Natural killer cell treated with Interleukin-12 subunit alpha and Interleukin-12 subunit beta and Interleukin-15 and Interleukin-18, amount 100 ng/mL, for 72 hours (primary cell): ENCODE results near the gene MTHFD1L. TPM values are rescaled to one million over a fixed set of nuclear protein-coding genes. Genes with fewer than 3 reads are reported as not detected.

Source experiments
- ATAC-seq, 2 donors: fragments of 150-1000 bp; cut with Tn5 transposase in 1 of 2; sonication (Bioruptor Pico), chemical (Tn5 transposase) in 1 of 2; 2 replicates each; pipeline ENCODE4 v1.10.0; 2021
- DNase-seq: peaks from one replicate; pipeline ENCODE4 v3.0.0; 2022; ENCODE audit warnings: low spot score
- H3K27ac Mint-ChIP-seq, 2 donors: 1 replicate in 1 of 2; 2 replicates in 1 of 2; pipeline ENCODE4 v1.8.0; 2022; ENCODE audit warnings: mixed read lengths in 2 of 2, mild to moderate bottlenecking in 1 of 2, moderate library complexity in 1 of 2
- H3K27me3 Mint-ChIP-seq, 2 donors: 1 replicate in 1 of 2; 2 replicates in 1 of 2; pipeline ENCODE4 v1.8.0; 2022; ENCODE audit warnings: mixed read lengths in 2 of 2
- H3K36me3 Mint-ChIP-seq: one replicate; pipeline ENCODE4 v1.8.0; 2022; ENCODE audit warnings: mixed read lengths
- H3K4me1 Mint-ChIP-seq, 2 donors: 1 replicate in 1 of 2; 2 replicates in 1 of 2; pipeline ENCODE4 v1.8.0; 2022; ENCODE audit warnings: low read depth in 2 of 2, mixed read lengths in 2 of 2, mild to moderate bottlenecking in 1 of 2
- H3K4me3 Mint-ChIP-seq: one replicate; pipeline ENCODE4 v1.8.0; 2022; ENCODE audit warnings: mixed read lengths
- H3K9me3 Mint-ChIP-seq: 2 replicates; pipeline ENCODE4 v1.8.0; 2022; ENCODE audit warnings: mixed read lengths
- total RNA-seq, 2 donors: library from RNA; stranded (reverse); gene quantifications; one replicate each; pipeline ENCODE4 v1.2.3, GENCODE V29; 2022

The MTHFD1L gene
- total RNA-seq, 2 donors from 2014 or later: 47.2 to 119 TPM

DNA sequence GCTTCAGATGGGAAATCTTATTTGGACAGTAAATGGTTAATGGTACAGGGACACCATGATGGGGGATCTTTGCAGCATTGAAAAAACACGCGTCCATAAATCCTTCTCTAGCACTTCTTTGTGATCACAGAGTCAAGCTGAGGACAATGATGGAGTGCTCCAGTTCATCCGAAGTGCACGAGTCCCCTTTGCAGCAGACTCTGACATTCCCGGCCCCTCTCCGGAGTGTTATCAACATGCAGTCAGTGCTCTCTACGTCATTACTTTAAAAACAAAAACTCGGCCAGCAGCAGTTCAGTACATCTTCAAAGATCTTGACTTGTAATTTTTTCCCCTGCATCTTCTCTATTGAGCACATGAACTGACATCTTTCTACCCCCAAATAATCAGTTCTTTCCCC lies 188.8 kb downstream of the MTHFD1L start:
- Mint-ChIP-seq H3K36me3 (no peaks in the 10 kb centered on the region), H3K4me3 (no peak overlapping the region), H3K27ac (no peak overlapping the region), H3K27me3 (no peaks in the 10 kb centered on the region), H3K9me3 (no peaks in the 10 kb centered on the region), H3K4me1 (no peaks in the 10 kb centered on the region)
- ATAC-seq (no peak), DNase-seq (no peak)

DNA sequence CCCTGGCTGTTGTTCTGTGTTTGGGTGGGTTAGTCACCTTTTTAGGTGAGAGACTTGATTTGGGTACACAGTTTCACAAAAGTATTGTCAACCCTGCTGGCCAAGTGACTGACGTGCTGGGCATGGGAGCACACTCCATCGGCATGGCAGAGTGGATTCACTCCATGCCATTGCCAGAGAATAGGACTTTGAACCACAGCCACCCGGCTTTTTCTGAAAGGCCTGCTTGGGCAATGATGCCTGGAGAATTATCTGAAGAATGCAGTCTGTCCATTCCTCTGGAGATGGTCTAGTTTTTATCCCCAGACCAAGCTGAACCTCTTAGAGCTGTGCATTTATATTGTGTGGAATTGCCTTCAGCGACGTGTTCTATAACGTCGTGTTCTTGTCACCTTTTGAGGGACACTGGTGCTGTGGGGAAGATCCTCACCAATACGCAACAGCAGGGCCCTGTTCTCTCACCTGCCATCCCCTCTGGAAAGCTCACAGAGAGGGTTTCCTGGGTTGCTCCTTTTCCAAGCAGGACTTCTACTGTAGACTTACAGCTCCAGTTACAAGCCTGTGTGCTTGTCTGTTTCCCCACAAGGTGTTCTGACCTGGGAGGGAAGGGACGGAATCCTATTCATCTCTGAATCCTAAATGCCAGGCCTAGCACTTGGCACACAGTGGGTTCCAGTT lies 190.9 kb downstream of the MTHFD1L start:
- no peak overlapping the region for H3K27ac Mint-ChIP-seq
- H3K36me3 Mint-ChIP-seq: no peaks in the 10 kb centered on the region
- peaks cover 0 to 4% of the 10 kb centered on the region in 2 donors for H3K4me1 Mint-ChIP-seq
- no peaks in the 10 kb centered on the region for H3K27me3 Mint-ChIP-seq
- H3K9me3 Mint-ChIP-seq: no peaks in the 10 kb centered on the region
- no peak overlapping the region for H3K4me3 Mint-ChIP-seq
- DNase-seq: no peak
- ATAC-seq: no peak

DNA sequence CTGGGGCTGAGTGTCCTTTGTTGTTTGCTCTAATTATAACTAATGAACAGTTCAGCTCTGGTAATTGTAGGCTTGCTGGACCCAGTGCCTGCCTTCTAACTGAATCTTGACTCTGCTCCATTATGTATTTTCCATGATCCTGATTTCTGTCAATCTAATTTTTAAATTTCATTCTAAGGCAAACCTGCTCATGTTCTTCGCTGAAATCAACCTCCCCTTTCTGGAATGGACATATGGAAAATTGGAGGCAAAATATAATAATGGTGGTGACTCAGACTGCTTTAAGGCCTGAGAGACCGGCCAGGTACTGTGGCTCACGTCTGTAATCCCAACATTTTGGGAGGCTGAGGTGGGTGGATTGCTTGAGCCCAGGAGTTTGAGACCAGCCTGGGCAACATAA lies 191.6 kb downstream of the MTHFD1L start:
- H3K27ac Mint-ChIP-seq: no peak overlapping the region
- peaks cover 0 to 4% of the 10 kb centered on the region in 2 donors for H3K4me1 Mint-ChIP-seq
- H3K9me3 Mint-ChIP-seq: no peaks in the 10 kb centered on the region
- ATAC-seq: no peak
- no peak overlapping the region for H3K4me3 Mint-ChIP-seq
- H3K27me3 Mint-ChIP-seq: no peaks in the 10 kb centered on the region
- no peaks in the 10 kb centered on the region for H3K36me3 Mint-ChIP-seq
- DNase-seq: no peak

DNA sequence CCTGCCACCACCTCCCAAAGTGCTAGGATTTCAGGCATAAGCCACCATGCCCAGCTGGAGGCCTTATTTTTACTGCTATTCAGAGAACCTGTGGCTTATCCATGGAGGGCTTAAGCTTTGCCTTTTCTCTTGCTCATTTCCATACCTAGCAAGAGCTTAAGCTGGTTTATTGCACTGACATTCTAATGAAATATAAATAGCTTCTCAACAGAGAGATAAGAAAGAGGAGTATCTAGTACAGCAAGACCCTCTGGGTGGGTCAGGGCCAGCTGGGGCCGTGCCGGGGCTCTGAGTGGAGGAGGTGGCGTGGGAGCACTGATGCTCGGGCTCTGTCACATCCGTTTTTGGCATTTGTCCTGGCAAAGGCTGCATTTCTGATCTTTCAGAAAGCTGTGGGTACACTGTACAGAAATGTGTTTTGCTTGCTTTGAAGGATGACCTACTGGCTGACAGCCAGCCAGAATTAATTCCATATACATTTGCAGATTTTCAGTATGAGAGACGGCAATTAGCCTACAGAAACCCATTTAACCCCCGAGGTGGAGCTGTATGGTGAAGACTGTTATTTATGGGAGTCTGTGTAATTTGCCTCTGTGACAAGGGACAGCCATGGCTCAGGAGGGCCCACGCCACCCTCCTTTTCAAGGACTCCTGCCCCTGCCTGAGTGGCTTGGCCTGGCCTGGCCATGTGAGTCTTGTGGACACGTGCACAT lies 192.7 kb downstream of the MTHFD1L start:
- no peaks in the 10 kb centered on the region for H3K36me3 Mint-ChIP-seq
- no peaks in the 10 kb centered on the region for H3K27me3 Mint-ChIP-seq
- no peaks in the 10 kb centered on the region for H3K9me3 Mint-ChIP-seq
- H3K27ac Mint-ChIP-seq: no peak overlapping the region
- ATAC-seq: no peak
- peaks cover 0 to 4% of the 10 kb centered on the region in 2 donors for H3K4me1 Mint-ChIP-seq
- no peak for DNase-seq
- no peak overlapping the region for H3K4me3 Mint-ChIP-seq

DNA sequence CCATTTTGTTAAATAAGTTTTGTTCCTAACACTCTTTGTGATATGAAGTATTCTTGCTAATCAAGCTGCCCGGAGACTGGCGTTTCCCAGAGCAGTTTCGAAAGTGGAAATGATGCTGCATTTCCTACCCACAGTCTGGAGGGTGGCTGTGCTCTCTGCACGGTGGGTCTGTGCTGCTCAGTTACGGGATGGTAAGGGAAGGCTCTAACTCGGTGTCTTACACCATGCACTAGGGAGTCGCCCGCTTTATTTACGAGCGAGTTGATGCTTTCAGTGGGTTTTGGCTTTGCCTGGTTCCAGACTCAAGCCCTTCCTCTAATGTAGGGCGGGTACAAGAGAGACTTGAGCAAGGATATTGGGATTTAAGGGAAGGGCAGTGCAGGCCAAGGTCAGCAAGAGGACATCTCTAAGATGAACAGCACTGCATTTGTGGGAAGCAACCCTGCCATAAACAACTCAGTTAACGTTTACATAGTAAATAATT lies 194.2 kb downstream of the MTHFD1L start:
- Mint-ChIP-seq H3K4me1 (peaks cover 0 to 4% of the 10 kb centered on the region in 2 donors), H3K36me3 (no peaks in the 10 kb centered on the region), H3K9me3 (no peaks in the 10 kb centered on the region), H3K27me3 (no peaks in the 10 kb centered on the region), H3K27ac (no peak overlapping the region), H3K4me3 (no peak overlapping the region)
- DNase-seq (no peak), ATAC-seq (peak in 1 of 2 donors; percentile 46)

DNA sequence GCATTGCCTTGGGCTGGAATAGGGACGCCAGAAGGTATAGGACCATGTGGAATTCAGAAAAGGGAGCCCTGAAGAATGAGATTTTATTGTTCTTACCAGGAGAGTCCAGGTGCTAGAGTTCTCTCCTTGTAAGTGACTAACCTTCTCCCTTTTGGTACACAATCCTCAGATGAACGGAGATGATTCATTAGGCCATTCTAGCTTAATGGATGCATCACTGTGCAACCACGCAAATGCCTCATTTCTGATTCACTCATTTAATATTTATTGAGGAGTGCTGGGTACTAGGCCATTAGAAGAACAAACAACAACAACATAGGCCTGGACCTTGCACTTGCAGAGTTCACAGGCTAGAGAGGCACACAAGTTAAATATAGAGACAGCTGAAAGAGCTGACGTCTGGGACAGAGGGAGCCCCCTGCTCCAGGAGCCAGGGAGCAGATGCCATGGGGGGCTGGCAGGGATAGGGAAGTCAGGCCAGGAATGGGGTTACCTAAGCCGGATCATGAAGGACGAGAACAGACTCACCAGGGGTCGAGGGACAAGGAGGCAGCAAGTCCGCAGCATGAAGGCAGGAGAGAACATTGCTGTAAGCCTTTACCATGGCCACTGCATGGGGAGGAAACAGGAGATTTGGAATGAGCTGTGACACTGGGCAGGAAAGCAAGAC lies 194.7 kb downstream of the MTHFD1L start:
- no peak overlapping the region for H3K27ac Mint-ChIP-seq
- H3K4me3 Mint-ChIP-seq: no peak overlapping the region
- no peaks in the 10 kb centered on the region for H3K36me3 Mint-ChIP-seq
- H3K9me3 Mint-ChIP-seq: no peaks in the 10 kb centered on the region
- ATAC-seq: peak in 1 of 2 donors; percentile 17
- H3K4me1 Mint-ChIP-seq: peaks cover 0 to 4% of the 10 kb centered on the region in 2 donors
- no peak for DNase-seq
- H3K27me3 Mint-ChIP-seq: no peaks in the 10 kb centered on the region

DNA sequence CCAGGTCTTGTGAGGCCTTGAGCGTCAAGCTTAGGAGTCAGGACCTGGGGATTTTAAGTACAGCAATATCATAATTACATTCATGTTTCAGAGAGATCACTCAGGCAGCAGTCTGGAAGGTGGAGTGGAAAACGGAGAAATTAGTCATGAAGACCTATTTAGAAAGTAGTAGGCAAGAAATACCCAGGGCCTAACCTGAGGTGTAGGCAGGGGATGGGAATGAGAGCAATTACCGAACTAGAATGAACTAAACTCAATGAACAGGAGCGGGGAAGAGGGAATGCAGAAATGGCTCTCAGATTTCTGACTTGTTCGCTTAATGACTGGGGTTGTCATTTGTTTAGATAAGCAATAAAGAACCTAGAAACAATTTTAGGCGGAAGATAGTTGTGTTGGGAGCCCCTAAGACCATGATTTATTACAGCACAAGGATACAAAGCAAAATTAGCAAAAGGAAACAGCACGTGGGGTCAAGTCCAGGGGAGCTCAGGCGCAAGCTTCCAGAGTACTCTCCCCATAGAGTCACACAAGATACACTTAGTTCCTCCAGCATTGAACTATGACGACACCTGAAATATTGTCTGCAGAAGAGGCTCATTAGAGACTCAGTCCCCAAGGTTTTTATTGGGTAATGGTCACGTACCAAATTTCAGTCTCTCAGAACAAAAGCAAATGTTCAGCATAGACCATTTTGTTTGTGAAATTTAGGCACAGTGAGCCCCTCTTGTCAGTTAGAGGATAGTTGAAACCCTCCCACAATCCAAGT lies 195.4 kb downstream of the MTHFD1L start:
- no peak for ATAC-seq

DNA sequence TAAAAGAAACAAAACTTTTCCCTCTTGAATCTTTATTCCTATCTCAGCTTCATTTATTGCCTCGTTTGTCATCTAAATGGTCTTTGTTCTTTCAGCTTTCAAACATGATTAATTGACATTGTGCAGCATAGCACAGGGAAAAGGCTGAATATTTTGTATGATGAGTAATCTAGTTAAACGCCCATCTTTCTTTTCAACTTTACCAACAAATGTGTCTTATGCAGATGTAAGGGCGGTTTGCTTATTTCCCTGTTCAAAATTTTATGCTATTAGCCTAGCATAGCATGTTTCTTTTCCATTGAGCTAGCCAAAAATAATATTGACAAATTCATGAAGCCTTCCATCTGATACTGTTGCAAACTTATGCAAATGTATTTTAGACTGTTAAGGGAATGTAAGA lies 197.8 kb downstream of the MTHFD1L start:
- ATAC-seq (no peak), DNase-seq (no peak)
- no peaks in the 10 kb centered on the region for H3K36me3 Mint-ChIP-seq
- H3K9me3 Mint-ChIP-seq: no peaks in the 10 kb centered on the region
- no peak overlapping the region for H3K27ac Mint-ChIP-seq
- no peaks in the 10 kb centered on the region for H3K27me3 Mint-ChIP-seq
- no peak overlapping the region for H3K4me3 Mint-ChIP-seq
- peaks cover 0 to 4% of the 10 kb centered on the region in 2 donors for H3K4me1 Mint-ChIP-seq

More for the DNA sequence above, 195.4 kb downstream of the MTHFD1L start:
- Mint-ChIP-seq H3K27ac (no peak overlapping the region), H3K27me3 (no peaks in the 10 kb centered on the region), H3K36me3 (no peaks in the 10 kb centered on the region), H3K4me3 (no peak overlapping the region), H3K4me1 (peaks cover 0 to 4% of the 10 kb centered on the region in 2 donors), H3K9me3 (no peaks in the 10 kb centered on the region)
- no peak for DNase-seq

DNA sequence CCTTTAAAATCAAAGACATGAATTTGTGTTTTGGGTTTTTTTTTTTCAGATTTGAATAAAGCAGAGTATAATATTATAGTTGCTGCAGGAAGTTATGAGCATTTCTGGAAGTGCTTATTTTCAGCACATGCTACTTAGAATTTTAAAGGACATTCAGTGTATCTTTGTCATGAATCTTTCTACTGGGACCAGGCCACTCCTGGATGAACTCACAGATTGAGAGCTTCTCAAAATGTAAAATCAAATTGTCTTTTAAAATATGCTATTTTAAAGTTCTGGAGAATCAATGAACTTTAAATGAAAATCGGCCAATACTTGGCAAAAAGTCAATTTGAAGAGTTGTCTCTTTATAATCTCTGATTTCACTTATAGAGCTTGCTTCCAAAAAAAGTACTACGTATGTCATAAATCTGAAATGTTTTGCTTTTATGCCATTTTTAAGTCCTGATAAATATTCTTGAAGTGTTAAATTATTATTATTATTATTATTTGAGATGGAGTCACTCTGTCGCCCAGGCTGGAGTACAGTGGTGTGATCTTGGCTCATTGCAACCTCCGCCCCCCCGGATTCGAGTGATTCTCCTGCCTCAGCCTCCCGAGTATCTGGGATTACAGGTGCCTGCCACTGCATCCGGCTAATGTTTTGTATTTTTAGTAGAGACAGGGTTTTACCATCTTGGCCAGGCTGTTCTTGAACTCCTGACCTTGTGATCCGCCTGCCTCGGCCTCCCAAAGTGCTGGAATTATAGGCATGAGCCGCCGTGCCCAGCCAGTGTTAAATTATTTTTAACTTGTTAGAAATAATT lies 198.5 kb downstream of the MTHFD1L start:
- no peak overlapping the region for H3K27ac Mint-ChIP-seq
- DNase-seq (no peak), ATAC-seq (no peak)
- no peak overlapping the region for H3K4me3 Mint-ChIP-seq
- no peaks in the 10 kb centered on the region for H3K36me3 Mint-ChIP-seq
- no peaks in the 10 kb centered on the region for H3K9me3 Mint-ChIP-seq
- peaks cover 0 to 4% of the 10 kb centered on the region in 2 donors for H3K4me1 Mint-ChIP-seq
- no peaks in the 10 kb centered on the region for H3K27me3 Mint-ChIP-seq

DNA sequence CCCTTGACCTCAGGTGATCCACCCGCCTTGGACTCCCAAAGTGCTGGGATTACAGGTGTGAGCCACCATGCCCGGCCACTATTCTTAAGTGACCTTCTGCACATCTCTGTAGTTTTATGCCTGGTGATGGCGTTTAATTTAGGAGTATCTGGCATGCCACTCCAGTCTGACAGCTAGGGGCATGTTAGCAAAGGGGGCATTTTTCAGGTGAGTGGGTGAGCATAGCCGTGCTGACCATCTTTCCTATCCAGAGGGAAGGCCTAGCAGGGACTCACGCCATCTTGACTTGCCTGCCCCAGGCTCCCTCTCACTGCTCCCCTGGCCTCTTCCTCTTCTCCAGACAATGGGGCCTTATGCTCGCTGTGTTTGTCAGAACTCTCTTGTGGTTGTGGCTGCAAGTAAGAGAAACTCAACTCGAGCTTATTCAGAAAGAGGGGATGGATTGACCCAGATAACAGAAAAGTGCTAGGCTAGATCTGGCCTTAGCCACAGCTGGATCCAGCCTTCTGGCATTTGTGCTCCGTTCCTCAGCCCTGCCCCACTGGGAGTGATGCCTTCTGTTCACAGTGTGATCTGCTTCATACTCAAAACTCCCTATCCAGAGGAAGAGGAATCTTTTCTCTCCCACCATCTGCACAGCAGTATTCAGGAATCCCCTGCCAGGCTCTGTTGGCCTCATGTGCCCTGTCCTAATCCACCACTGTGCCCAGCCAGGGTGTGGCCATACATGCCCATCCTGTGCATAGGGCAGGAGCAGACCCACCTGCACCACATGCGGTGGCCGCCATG lies 199.7 kb downstream of the MTHFD1L start:
- H3K9me3 Mint-ChIP-seq: no peaks in the 10 kb centered on the region
- H3K4me1 Mint-ChIP-seq: no peaks in the 10 kb centered on the region
- H3K36me3 Mint-ChIP-seq: no peaks in the 10 kb centered on the region
- ATAC-seq (peak in 1 of 2 donors; percentile 48), DNase-seq (no peak)
- H3K4me3 Mint-ChIP-seq: no peak overlapping the region
- no peaks in the 10 kb centered on the region for H3K27me3 Mint-ChIP-seq
- no peak overlapping the region for H3K27ac Mint-ChIP-seq

DNA sequence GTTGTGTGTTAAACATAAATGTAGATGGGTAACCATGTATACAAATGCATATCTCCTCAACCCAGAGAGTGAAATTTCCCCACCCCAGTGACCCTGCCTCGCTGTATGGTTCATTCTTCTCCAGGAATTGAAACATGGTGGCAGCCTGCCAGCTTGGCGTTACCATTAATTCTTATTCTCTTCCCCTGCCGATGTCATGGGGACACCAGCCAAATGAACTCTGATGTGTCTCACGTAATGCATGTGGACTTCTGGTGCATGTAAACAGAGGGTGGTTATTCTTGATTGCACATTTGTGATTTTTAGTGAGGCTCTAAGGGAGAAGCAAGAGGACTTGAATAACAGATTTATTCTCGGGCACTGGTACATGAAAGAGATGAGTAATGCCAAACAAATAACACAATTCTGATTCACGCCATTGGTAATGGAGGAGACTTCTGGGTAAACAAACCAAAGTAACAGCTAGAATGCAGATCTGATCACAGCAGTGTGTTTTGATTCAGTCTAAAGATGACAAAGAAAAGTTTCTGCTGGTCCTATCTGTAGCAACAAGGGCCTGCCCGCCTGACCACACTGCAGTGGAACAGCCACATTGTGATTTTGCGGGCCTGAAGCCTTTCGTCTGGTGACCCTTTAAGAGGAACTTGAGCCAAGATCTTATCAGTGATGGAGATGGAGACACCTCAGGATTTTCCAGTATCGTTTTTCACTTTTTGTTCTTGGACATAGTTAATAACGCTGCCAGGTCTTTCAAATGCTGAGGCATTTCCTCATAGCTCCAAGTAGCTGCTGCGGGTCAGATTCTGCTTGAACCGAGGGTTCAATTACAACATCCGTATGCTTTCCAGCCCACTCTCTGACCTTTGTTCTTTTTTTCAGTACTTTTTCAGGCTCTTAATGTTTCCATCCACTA lies 202.4 kb downstream of the MTHFD1L start:
- Mint-ChIP-seq H3K27ac (no peak overlapping the region), H3K9me3 (no peaks in the 10 kb centered on the region), H3K4me1 (no peaks in the 10 kb centered on the region), H3K27me3 (peaks cover 0 to 3% of the 10 kb centered on the region in 2 donors), H3K4me3 (no peak overlapping the region), H3K36me3 (no peaks in the 10 kb centered on the region)
- ATAC-seq (no peak), DNase-seq (no peak)
